ENCODE measurements around the gene NSMCE3.

Gene NSMCE3

DNA sequence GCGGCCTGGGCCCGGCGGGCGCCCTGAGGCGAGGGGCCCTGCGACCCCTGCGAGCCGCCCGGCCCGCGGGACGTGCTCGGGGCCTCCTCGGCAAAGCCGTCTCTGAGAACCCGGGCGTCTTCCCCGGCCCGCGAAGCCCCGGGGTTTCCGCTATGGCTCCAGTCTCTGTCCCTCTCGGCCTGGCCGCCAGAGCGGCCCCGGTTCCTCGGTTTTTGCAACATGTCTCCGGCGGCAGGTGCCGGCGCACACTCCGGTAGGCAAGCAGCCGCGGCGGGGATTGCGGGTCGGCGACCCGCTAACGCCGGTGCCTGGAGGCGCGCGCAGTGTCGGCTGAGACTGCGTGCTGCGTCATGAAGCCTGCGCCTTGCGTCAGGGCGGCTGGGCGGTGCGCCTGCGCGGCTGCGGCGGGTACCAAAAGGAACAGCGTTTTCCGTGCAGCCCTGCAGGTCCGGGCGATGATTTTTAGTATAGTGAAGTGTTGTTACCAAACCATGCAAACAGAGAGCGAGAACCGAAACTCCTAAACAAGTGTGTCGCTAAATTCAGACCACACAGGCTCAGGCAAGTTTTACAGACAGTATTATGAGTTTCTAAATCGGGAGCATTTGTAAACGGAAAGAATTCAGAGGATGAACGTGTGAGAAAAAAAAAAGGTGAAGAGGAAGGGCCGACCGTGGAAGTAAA, at the start of gene NSMCE3:
TSS of gene NSMCE3 (minus strand) at position 338 of the 684 bp plus-strand sequence. CDS start at position 221, 117 bp downstream.
- FAIRE-seq: no peak

DNA sequence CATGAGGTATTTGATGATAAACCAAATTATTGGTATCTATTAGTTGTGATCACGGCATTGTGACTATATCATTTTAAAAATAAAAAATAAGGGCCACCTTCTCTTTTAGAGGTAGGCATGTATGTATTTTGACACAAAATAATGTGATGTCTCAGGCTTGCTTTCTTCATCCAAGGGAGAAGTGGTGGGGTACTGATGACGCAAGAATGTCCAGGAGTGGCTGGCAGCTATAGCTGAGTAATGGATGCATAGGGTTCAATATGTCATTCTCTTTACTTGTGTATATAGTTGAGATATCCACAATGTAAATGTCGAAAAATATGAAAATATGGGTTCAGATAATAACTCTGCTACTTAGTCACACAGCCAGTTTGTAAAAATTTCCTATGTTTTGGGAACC, 46.8 kb upstream of the NSMCE3 start:
- FAIRE-seq: no peak

DNA sequence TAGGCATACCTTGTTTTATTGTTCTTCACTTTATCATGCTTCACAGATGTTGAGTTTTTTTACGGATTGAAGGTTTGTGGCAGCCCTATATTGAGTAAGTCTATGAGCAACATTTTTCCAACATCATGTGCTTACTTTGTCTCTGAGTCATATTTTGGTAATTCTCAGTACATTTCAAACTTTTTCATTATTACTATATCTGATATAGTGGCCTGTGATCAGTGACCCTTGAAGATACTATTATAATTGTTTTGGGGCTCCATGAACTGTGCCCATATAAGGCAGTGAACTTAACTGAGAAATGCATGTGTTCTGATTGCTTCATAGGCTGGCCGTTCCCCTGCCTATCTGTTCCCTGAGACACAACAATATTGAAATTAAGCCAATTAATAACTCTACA, 42.8 kb upstream of the NSMCE3 start:
- FAIRE-seq: no peak

DNA sequence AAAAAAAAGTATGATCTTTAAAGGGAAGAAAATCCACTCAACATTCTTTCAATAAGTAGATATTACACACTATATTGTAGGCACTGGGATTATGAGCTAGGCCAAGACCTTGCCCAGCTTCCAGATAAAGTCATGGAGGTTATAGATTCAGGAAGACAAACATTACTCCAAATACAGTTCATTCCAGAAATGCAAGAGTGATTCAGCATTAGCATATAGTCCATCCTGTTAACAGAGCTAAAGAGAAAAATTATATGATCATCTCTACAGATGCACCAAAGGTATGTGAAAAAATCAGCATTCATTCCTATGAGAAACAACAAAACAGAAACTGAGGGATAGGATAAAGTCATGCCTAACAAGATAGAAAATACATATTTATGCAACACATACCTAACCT, 42.1 kb upstream of the NSMCE3 start:
- FAIRE-seq: no peak

DNA sequence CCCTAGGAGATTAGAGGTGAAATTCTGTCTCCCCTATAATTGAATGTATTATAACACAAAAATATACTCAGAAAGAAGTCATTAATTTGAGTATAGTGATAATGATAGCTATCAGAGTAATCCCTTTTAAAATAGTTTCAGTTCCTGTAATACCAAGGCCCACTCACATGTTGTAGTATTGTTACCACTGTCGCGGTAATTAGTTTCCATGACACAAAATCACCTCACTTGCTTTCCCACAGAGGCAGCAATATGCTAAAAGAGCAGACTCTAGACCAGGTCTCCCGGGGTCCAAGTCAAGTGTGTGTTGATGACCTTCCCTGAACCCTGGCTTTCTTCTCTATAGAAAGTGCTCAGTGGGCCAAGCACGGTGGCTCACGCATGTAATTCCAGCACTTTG, 39.5 kb upstream of the NSMCE3 start:
- no peak for FAIRE-seq

DNA sequence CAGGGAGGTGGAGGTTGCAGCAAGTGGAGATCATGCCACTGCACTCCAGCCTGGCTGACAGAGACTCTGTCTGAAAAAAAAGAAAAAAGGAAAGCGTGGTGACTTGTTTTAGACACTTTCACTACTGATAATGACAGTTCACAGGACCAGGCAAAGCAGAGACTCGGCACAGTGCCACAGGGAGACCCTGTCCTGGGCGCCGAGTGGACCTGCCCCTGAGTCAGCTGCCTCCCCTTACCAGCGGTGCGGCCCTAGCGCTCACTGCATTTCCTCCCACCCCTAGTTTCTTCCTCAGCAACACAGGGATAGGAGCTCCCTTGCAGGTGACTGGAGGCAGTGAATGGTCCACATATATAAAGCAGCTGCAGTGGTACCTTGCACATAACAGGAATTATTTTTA, 38.7 kb upstream of the NSMCE3 start:
- FAIRE-seq: no peak

DNA sequence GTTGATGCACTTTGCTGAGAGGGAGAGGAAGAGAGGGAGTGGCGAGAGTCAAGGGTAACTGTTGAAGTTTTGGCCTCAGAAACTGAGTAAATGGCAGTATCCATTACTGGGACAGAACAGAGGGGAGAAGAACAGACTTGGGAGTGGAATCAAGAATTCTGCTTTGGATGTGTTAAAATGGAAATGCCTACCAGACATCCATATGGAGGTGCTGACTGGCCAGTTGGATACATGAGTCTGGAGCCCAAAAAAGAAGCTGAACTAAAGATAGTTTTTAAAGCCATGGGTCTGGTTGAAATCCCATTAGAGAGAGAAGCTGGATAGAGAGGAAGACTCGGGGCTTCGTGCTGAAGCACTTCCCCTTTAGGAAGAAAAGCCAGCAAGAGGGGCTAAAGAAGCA, 35.9 kb upstream of the NSMCE3 start:
- FAIRE-seq: no peak

DNA sequence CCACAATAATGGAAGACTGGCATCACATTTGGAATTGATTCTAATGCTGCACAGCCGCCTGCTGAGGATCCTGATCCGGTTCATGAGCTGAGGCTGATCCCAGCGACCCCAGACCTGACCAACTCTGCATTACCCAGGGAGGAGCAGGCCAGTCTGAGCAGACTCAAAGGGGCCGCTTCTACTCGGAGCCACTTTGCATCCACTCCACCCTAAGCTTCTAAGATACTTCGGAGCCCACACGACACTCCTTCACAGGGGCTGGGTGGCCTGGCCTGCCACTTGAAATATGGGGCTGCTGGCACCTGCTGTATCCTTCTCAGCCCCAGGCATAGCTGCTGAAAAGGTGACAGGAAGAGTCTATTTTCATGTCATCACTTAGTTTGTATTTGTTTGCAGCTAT, 33.2 kb upstream of the NSMCE3 start:
- no peak for FAIRE-seq

DNA sequence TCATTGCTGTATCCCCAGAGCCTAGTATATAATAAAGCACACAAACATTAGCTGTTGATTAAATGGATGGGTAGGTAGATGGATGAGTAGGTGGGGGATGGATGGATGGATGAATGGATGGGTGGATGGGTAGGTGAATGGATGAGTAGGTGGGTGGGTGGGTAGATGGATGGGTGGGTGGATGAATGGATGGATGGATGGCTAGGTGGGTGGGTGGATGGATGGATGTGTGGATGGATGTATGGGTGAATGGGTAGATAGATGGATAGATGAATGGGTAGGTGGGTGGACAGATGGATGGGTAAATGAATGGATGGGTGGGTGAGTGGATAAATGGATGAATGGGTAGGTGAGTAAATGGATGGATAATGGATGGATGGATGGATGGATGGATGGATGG, 30.2 kb upstream of the NSMCE3 start:
- FAIRE-seq: no peak

DNA sequence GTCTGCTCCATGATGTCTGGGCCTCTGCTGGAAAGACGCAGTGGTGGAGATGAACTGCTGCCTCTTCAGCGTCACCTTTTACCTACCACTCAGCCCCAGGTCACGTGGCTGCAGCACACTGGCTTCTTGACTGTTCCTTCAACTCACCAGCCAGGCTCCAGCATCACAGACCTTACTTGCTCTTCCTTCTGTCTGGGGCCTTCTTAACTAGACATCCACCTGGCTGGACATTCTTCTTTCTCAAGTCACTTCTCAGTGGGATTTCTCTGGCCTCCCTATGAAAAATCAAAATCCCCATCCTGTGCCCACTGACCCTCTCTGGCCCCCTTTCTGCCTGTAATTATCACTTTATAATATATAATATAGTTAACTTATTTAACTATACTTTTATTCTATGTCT, 29.7 kb upstream of the NSMCE3 start:
- FAIRE-seq: no peak

DNA sequence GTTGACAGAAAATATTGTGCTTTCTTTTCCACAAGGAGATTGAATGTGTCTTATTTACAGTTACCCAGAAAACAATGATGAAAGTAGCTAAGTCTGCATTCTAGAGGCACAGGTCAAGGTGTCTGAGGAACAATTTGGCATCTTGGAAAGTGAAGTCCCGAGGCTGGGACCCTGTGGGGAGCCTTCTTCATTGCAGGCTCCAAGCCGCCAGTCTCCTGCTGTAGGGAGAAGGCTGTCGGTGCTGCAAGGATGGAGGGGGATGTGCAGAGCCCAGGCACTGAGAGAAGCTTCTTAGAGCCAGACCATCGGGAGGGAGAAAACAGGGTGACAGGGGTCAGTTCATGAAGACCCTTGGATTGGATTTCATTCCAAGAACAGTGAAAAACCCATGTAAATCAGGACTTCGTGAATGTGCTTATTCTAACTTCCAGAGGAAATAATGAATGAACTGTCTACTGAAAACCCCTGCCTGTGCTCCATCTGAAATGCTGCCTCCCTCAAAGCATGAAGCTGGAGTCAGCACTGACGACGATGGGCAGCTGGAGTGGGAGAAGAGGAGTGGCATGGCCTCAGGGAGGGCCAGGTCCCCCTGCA, 25.2 kb upstream of the NSMCE3 start:
- FAIRE-seq: no peak

DNA sequence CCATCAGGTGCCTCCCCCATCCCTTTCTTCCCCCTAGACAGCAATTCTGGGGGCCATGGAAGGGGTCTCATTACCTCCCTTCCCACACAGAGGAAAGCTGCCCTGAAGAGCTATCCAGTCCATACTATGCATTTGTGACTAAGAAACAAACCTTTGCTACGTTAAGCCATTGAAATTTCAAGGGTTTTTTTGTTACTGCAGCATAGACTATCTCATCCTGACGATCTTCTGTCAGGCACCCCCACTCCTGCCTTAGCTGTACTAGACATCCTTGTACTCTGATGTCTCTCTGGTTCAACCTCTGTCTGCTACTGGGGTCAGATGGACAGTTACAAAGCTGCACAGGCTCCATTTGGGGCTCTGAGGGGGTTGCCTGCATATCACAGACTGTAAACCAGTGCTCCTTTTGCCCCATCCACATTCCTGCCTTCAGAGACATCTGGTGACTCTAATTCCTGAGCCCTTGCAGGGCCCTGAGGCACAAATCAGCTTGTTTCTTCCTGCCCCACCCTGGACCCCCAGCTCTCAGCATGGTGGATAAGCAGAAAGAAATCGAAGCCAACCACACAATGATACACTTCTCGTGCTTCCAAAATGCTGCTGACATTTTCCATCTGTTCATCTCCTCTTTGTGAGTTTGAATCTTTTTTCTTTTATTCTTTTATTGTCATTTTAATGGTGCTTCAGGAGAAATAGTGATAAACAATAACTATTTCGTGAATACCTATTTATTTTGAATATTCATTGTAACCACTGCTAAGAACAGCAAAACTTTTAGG, 21.6 kb upstream of the NSMCE3 start:
- no peak for FAIRE-seq

DNA sequence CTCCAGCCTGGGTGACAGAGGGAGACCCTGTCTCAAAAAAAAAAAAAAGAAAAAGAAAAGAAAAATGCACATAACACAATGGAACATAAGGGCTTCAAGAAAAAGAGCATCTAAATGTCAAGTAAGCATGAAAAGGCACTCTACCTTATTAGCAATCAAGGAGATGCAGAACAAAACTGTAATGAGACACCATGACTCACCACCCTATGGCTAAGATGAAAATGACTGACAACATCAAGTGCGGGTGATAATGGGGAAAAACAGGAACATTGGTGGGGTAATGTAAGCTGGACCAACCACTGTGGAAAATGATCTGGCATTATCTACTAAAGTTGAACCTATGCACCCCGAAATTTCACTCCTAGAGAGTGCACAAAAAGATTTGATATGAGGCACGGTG, 19.6 kb upstream of the NSMCE3 start:
- no peak for FAIRE-seq

DNA sequence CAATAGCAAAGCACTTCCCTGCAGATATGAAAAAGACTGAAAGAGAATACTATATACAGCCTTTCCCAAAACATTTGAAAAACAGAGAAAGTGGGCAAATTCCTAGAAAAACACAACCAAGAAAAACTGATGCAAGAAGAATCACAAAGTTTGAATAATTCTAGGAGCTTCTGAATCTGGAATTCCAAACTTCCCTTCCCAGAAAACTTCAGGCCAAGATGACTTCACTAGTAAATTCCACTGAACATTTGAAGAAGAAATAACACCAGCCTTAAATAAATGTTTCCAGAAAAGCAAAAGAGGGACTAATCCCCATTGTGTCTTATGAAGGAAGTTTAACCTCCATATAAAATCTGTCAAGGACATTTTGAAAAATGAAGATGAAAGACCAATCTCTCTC, 15.8 kb upstream of the NSMCE3 start:
- no peak for FAIRE-seq

DNA sequence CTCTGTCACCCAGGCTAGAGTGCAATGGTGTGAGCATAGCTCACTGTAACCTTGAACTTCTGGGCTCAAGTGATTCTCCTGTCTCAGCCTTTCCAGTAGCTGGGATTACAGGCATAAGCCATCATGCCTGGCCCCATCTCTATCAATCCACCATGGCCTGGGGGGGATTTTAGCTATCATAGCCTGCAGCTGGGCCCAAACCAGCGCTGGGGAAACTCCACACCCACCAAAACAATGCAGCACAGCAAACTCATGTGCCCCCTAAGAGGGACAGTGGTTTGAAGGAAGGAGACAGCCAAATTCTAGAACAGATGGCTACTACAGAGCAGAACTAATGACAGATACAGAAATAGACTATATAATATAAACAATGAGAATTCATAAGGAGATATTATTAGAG, 13.8 kb upstream of the NSMCE3 start:
- no peak for FAIRE-seq

DNA sequence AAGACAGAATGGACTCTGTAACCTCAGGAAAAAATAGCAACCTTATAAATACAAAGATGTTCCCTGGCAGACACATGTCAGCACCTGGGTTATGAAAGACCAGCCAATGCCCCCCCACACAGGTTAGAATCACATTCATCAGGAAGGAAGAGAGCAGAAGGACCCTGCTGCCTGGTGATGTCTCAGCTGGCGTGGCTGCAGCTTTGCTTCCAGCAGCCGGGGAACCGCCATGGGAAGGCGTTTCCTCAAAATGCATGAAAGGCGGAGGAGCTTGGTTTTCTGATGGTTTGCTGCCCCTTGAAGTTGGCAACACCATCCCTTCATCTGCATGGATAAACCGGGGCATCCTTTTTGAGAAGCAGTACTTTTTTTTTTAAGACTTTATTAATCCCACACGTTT, 10.9 kb upstream of the NSMCE3 start:
- no peak for FAIRE-seq

DNA sequence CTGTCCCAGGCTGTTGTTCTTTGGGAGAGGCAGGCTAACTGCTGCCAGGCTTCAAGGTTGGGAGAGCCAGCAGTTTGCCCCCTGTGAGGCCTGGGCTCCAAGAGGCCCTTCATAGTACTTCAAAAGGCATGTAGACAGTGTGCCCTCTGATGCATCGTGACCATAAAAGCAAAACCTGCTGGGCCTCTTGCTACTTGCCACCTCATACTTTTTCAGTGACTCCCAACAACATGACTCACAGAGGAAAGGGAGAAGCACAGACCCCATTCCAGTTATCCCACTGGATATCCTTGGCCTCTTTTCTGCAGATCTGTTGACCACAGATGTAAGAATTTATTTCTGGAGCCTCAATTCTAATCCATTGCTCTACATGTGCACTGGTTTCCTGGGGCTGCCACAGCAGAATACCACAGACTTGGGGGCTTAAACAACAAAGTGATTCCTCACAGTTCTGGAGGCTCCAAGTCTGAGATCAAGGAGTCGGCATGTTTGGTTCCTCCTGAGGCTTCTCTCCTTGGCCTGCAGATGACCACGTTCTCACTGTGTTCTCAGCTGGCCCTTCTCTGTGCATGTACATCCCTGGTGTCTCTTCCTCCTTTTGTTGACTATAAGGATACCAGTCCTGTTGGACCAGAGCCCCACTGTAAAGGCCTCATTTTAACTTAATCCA, 8.9 kb upstream of the NSMCE3 start:
- FAIRE-seq: no peak

DNA sequence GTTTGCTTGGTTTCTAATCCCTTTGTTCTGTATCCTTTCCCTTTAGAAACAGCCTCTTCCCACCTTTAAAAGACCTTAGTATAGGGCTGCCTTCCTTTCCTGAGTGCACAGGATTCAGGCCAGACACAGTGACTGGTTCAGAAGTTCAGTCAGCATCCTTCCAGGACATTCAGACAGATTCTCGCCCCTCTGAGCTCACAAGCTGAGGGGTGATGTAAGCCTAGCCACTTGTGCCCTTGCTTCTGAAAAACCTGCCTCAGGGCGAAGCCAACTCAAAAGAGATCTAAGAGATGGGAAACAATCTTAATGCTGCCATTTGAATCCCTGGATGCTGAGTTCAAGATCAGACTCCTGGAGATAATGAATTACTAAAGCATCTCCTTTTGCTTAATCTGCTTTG, 6.7 kb upstream of the NSMCE3 start:
- no peak for FAIRE-seq

DNA sequence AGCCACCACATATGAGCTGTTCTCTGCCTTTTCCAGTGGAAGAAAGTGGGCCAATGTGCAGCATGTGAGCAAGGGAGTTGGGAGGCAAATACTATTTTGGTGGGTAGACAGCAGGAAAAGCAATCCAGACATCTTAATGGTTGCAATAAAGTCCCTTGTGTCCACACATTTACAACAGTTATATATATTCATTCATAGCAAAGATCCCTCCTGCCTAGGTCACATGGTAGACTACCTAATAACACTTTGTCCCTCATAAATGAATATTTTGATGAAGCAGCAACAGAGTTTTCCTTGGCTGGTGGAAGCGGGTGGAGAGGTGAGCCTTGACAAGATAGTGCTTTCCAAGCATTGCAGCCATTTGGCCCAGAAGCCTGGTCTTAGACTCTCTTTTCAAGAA, 6.2 kb upstream of the NSMCE3 start:
- no peak for FAIRE-seq

DNA sequence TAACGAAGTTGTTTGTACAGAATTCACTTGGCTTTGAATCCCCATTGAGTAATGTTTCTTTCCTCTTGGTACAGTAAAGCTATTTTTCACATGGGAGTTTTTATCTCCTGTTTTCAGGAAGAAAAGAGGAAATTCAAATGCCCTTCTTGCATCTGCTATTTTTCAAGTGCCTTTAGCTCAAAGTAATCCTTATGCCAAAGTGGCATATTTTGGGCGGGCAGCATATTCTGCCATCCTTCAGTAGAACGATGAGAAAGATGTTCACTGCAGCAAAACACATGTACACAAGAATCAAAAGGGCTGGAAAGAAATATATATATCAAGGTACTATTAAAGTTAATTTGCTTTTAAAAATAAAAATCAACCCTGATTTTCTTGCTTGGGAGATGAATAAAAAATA, 5.3 kb upstream of the NSMCE3 start:
- no peak for FAIRE-seq

DNA sequence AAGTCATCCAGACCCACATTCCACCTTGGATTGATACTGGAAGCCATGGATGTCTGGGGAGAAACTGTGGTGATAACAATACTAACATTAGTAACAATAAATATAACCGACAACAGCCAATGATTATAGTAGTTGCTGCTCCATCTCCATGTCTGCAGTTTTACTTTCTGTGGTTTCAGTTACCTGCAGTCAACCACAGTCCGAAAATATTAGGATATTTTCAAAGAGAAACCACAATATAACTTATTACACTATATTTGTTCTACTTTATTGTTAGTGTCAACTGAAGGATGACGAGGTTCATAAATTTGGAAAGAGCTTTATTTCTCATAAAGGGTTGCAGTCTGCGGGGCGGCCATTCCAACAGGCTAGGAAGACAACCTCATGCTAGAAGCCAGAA, 2.6 kb upstream of the NSMCE3 start:
- FAIRE-seq: no peak

DNA sequence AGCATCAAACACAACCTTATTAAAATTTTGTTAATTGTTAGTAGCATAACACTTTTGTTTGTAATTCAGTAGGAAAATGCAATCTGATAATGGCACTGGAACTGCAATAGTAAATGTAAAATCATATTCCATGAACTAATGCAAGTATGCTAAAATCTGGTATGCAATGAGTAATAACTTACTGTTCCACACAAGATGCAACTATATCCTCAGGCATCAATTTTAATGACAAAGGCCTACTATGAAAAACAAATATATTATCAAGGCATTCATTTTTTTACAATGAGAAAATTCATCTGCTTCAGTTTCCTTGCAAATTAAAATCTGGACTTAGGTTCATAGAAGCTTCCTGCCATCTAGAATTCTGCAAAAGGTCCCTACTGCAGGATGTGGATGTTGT, 1.4 kb upstream of the NSMCE3 start:
- no peak for FAIRE-seq

DNA sequence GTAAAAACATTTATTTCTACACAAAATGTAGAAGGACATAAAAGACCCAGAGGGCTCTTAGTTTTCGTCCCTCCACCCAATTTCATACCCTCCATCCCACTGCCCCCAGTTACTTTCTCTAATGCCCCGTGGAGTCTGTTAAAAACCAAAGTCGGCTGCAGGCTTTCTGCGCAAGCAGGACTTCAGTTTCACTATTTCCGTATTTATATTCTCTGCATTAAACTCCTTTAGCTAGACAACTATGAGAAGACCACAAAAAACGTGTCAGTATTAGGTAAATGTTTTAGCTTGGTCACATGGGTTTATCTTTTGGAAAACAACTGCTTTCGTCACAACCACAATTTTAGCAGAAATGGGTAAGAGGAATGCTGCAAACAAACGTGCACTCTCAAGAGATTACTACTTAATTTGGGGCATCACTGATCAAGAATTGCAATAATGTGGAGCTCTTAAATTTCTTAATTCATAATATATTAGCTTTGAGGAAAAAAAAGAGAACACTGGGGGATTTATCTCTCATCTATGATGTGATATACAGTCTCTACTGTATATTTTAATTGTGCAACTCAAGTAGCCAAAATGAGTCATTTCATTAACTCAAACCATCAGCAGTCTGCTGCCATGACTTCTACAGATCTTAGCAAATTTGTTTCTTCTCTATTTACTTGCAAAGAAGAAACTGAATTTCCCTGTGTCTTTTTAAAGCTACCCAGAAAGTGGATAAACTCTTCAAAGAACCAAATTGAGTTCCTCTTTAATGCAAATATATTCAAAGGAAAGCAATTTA, 740 bp upstream of the NSMCE3 start:
- FAIRE-seq: no peak
